K562 (cell line): ENCODE results near the gene KIF5A. TPM values are rescaled to one million over a fixed set of nuclear protein-coding genes. Genes with fewer than 3 reads are reported as not detected.

Source experiments
- ATAC-seq: fragments of 200-7000 bp; cut with Tn5 transposase; 3 replicates; pipeline ENCODE4 v1.9.1; 2020; ENCODE audit warnings: moderate library complexity
- BruUV-seq: library from RNA; stranded (reverse); fragments of 400-500 nt; replicated peaks from 2 replicates; lab custom pipeline; 2021; lab: Mats Ljungman, UMichigan
- CTCF ChIA-PET: fragments of 300-600 bp; formaldehyde crosslinking; extraction: SDS; loops from one replicate; lab custom pipeline; 2021; ENCODE audit warnings: low intra/inter-chr PET ratio; lab: Yijun Ruan, JAX
- POLR2A ChIA-PET: fragments of 300-600, 350-650 bp; sonication (Branson Sonifier 250); formaldehyde crosslinking; extraction: SDS; loops from one replicate; lab custom pipeline; 2021; ENCODE audit warnings: antibody characterized with exemption, inconsistent platforms; lab: Yijun Ruan, JAX
- DNase-seq, 4 experiments: peaks; one replicate each; pipeline versions ENCODE4 v3.0.0 to v3.0.0-alpha.2; 2011 to 2018; ENCODE audit warnings: low spot score in 3 of 4, mixed read lengths in 3 of 4; ENCODE audit errors: extremely low read depth in 1 of 4
- FAIRE-seq: peaks from 2 replicates; lab custom pipeline; 2011; peaks lifted over from hg19 to GRCh38; lab: Jason Lieb, UNC
- H2AFZ ChIP-seq: 2 replicates; pipeline ENCODE4 v1.6.0; 2011; ENCODE audit warnings: low read depth, low read length, control low read depth, inconsistent platforms
- H3K27ac ChIP-seq: fragments of 200-600 bp; 3 replicates; pipeline ENCODE4 v1.8.0; 2011; ENCODE audit warnings: low read depth, mild to moderate bottlenecking, control low read depth, inconsistent platforms, low read length, moderate library complexity, mixed read lengths; ENCODE audit errors: extremely low read depth
- H3K27me3 ChIP-seq, 2 experiments: fragments of 300-600 bp in 1 of 2; 2 replicates in 1 of 2; 3 replicates in 1 of 2; pipeline versions ENCODE4 v1.6.0 to v1.8.0; 2011; ENCODE audit warnings: inconsistent platforms in 2 of 2, low read length in 2 of 2, mild to moderate bottlenecking in 1 of 2, mixed read lengths in 1 of 2, moderate library complexity in 1 of 2; ENCODE audit not compliant: control insufficient read depth in 2 of 2, insufficient read depth in 2 of 2
- H3K36me3 ChIP-seq: fragments of 300-600 bp; 3 replicates; pipeline ENCODE4 v1.8.0; 2011; ENCODE audit warnings: mild to moderate bottlenecking, low read length, inconsistent platforms; ENCODE audit not compliant: control insufficient read depth, insufficient read depth
- H3K4me1 ChIP-seq, 2 experiments: fragments of 200-600 bp in 1 of 2; replicated peaks in 1 of 2; 2 replicates in 1 of 2; 3 replicates in 1 of 2; pipeline versions ENCODE4 v1.5.1 to v1.8.0; 2011; ENCODE audit warnings: inconsistent platforms in 2 of 2, low read length in 2 of 2, mild to moderate bottlenecking in 1 of 2, mixed read lengths in 1 of 2, moderate library complexity in 1 of 2; ENCODE audit not compliant: control insufficient read depth in 2 of 2, insufficient read depth in 2 of 2
- H3K4me2 ChIP-seq: 2 replicates; pipeline ENCODE4 v1.6.1; 2011; ENCODE audit warnings: low read length, control low read depth, inconsistent platforms, mixed read lengths; ENCODE audit not compliant: insufficient read depth
- H3K4me3 ChIP-seq: fragments of 200-600 bp; sonication (generic), shearing (Covaris generic); 2 replicates; pipeline ENCODE4 v1.5.1; 2016; ENCODE audit warnings: control low read depth, inconsistent platforms
- H3K79me2 ChIP-seq: fragments of 200-600 bp; 3 replicates; pipeline ENCODE4 v1.8.0; 2011; ENCODE audit warnings: low read length, inconsistent platforms; ENCODE audit not compliant: control insufficient read depth, insufficient read depth
- H3K9ac ChIP-seq, 2 experiments: 2 replicates each; pipeline versions ENCODE4 v1.6.0 to v1.6.1; 2011; ENCODE audit warnings: low read depth in 2 of 2, low read length in 2 of 2, control low read depth in 1 of 2, inconsistent platforms in 1 of 2, mild to moderate bottlenecking in 1 of 2, mixed read lengths in 1 of 2; ENCODE audit not compliant: insufficient read depth in 1 of 2
- H3K9me1 ChIP-seq: one replicate; pipeline ENCODE4 v1.6.0; 2011; ENCODE audit warnings: inconsistent platforms, mild to moderate bottlenecking, low read length, moderate library complexity; ENCODE audit not compliant: control insufficient read depth, insufficient read depth
- H3K9me3 ChIP-seq: replicated peaks from 2 replicates; pipeline ENCODE4 v1.5.1; 2011; ENCODE audit warnings: low read depth, low read length, inconsistent platforms; ENCODE audit not compliant: control insufficient read depth, insufficient read depth
- H4K20me1 ChIP-seq: replicated peaks from 2 replicates; pipeline ENCODE4 v1.6.1; 2011; ENCODE audit warnings: low read length, inconsistent platforms, mixed read lengths; ENCODE audit not compliant: control insufficient read depth, insufficient read depth
- MAZ ChIP-seq, 2 experiments: fragments of 450-650 bp in 1 of 2; sonication (generic) in 1 of 2; formaldehyde crosslinking; IDR thresholded peaks in 1 of 2; conservative IDR thresholded peaks in 1 of 2; 2 replicates each; pipeline versions ENCODE4 v1.4.0 to v1.5.0; 2020; ENCODE audit warnings: mild to moderate bottlenecking in 1 of 2, missing genetic modification reagents in 1 of 2
- PHF8 ChIP-seq: fragments of 200-600 bp; sonication (generic); IDR thresholded peaks from 2 replicates; pipeline ENCODE4 v1.6.1; 2012; ENCODE audit warnings: mixed run types, mild to moderate bottlenecking, inconsistent platforms, low read length, moderate library complexity, borderline replicate concordance
- SMARCE1 ChIP-seq: fragments of 450-650 bp; IDR thresholded peaks from 2 replicates; pipeline ENCODE4 v1.7.1; 2016; ENCODE audit warnings: mild to moderate bottlenecking
- SRSF3 ChIP-seq: fragments of 200-400 bp; formaldehyde crosslinking; IDR thresholded peaks from 2 replicates; pipeline ENCODE4 v1.6.1; 2016; ENCODE audit warnings: mild to moderate bottlenecking, low read length, moderate library complexity; ENCODE audit not compliant: insufficient read depth
- ZKSCAN8 ChIP-seq: fragments of 200-800 bp; sonication (Bioruptor generic); IDR thresholded peaks from 2 replicates; pipeline ENCODE4 v1.6.1; 2016; ENCODE audit warnings: missing genetic modification characterization, missing compliant biosample characterization
- ZNF224 ChIP-seq: sonication (generic); formaldehyde crosslinking; IDR thresholded peaks from 2 replicates; pipeline ENCODE4 v1.8.0; 2022; ENCODE audit warnings: mild to moderate bottlenecking, missing genetic modification reagents
- ZNF311 ChIP-seq: fragments of 250-450 bp; sonication (Bioruptor Pico); IDR thresholded peaks from 2 replicates; pipeline ENCODE4 v1.4.0; 2020; ENCODE audit warnings: mild to moderate bottlenecking, moderate library complexity
- ZNF384 ChIP-seq: IDR thresholded peaks from 2 replicates; pipeline ENCODE4 v1.6.1; 2012; ENCODE audit warnings: low read depth, low read length, improper control_type of control experiment
- whole genome bisulfite sequencing: fragments of 100-300 bp; shearing (Covaris generic); methylation state at CpG from one replicate; pipeline ENCODE4 v1.1.6; 2016; ENCODE audit warnings: low coverage, mixed read lengths; ENCODE audit not compliant: insufficient coverage; ENCODE audit errors: missing lambda C conversion rate; 5-methylcytosine and 5-hydroxymethylcytosine counted together
- in situ Hi-C: fragments of 300-500 bp; cut with MboI; formaldehyde crosslinking; loops from 4 replicates; pipeline ENCODE4 v1.15.0; 2018; ENCODE audit warnings: inconsistent platforms, mixed read lengths
- intact Hi-C: fragments of 100-400 bp; cut with micrococcal nuclease; formaldehyde crosslinking; loops from 2 replicates; pipeline ENCODE4 v1.14.2; 2022
- polyA plus RNA-seq, 8 experiments: library from polyadenylated mRNA; depleted of rRNA in 4 of 8; stranded (reverse) in 5 of 8; unstranded in 3 of 8; fragments of >200 nt; fragmentation: Nextera tagmentation in 2 of 8; fragmentation: Illumina TruSeq in 1 of 8; extraction: Ambion mirVana in 2 of 8; extraction: Trizol in 1 of 8; gene quantifications; 2 replicates each; pipeline versions ENCODE4 v1.2.1 to v1.2.3, GENCODE V29; 2011 to 2014; ENCODE audit warnings: inconsistent platforms in 1 of 8, missing spikeins in 1 of 8
- total RNA-seq, 7 experiments: library from RNA; depleted of rRNA in 6 of 7; stranded (reverse); fragments of >200 nt in 6 of 7; fragmentation: Illumina TruSeq in 2 of 7; extraction: Trizol in 2 of 7; gene quantifications; 2 replicates each; pipeline versions ENCODE4 v1.2.1 to v1.2.3, GENCODE V29; 2011 to 2021; ENCODE audit warnings: low replicate concordance in 1 of 7

KIF5A gene
- total and polyA plus RNA-seq, 9 of the 15 experiments (the other 6 are each of a cell fraction or from before 2014, with no cell fraction given): 3.4 to 17.7 (median 8.0) TPM

DNA sequence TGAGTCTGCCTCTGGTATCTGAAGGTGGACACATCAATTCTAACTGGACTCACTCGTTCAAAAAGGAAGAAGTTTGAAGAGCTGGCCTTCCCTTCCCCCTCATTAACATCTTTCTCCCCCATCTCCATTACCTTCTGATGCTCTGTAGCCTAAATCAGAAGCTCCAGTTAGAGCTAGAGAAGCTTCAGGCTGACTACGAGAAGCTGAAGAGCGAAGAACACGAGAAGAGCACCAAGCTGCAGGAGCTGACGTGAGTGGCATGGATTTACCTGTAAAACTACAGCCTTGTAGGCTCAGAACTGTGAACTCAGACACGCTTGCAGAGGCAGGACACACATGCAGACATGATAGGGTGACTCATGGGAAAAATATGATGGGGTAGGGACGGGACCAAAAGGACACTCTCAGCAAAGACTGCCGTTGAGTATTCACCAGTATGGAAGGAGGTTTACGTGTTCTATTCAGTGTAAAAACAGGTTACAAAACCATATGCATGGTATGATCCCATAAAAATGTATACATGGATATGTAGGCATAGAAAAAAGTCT lies 26.8 kb downstream of the KIF5A start:
- Histone ChIP-seq H3K9ac (peak overlapping the region in 1 of 2 experiments; percentile 12; a peak in 1 of 4 replicates), H3K9me1 (peaks cover 7% of the 10 kb centered on the region), H3K27ac (no peak overlapping the region), H3K9me3 (no peaks in the 10 kb centered on the region)
- no peak for FAIRE-seq
- TF ChIP-seq MAZ (CRISPR knock-in tag; conservative IDR thresholded peaks at IDR 0.05 in 1 of 2, IDR thresholded peaks at IDR 0.05 in 1 of 2): no peak
- TF ChIP-seq ZKSCAN8 (CRISPR knock-in tag): no peak
- TF ChIP-seq ZNF311 (CRISPR knock-in tag): no peak
- no peak for TF ChIP-seq SMARCE1
- TF ChIP-seq PHF8: no peak
- no peak for TF ChIP-seq SRSF3
- no peak for TF ChIP-seq ZNF224 (CRISPR knock-in tag)
- no peak for TF ChIP-seq ZNF384
- TF ChIP-seq, all 486 proteins: peak for 0
- POLR2A ChIA-PET: interaction anchor here (1.4 kb wide), 1 partner anchor 31 kb away, joined by 5 read pairs; no protein-coding TSS in a partner anchor
- no peaks in the 10 kb centered on the region for H3K4me1 ChIP-seq
- WGBS: 72% methylated on average over 9 of the region's 9 CpGs
- in situ Hi-C loops: no loop called here
- ATAC-seq: no peak
- BruUV-seq: no TSS peak
- peaks cover 85% of the 10 kb centered on the region for H3K36me3 ChIP-seq
- intact Hi-C loops: no loop called here
- H3K4me2 ChIP-seq: no peak overlapping the region
- no peaks in the 10 kb centered on the region for H3K27me3 ChIP-seq
- CTCF ChIA-PET: no interaction called here
- no peaks in the 10 kb centered on the region for H3K79me2 ChIP-seq
- H4K20me1 ChIP-seq: no peaks in the 10 kb centered on the region
- no peak overlapping the region for H3K4me3 ChIP-seq
- no peak for DNase-seq
- H2AFZ ChIP-seq: no peak overlapping the region
